HepG2 (cell line): ENCODE measurements around the gene PRKCE. TPM values are rescaled to one million over a fixed set of nuclear protein-coding genes. Genes with fewer than 3 reads are reported as not detected.

Experiments used
- ATAC-seq: fragments of 200-7000 bp; cut with Tn5 transposase; 3 replicates; pipeline ENCODE4 v1.9.1; 2020; ENCODE audit warnings: mild to moderate bottlenecking, moderate library complexity
- BruUV-seq: library from RNA; stranded (reverse); fragments of 400-500 nt; replicated peaks from 2 replicates; lab custom pipeline; 2021; lab: Mats Ljungman, UMichigan
- CTCF ChIA-PET: fragments of 300-600 bp; formaldehyde crosslinking; extraction: SDS; loops from one replicate; lab custom pipeline; 2021; ENCODE audit warnings: low total read pairs, inconsistent platforms, low intra/inter-chr PET ratio; lab: Yijun Ruan, JAX
- POLR2A ChIA-PET: fragments of 350-600 bp; sonication (Branson Sonifier 250); formaldehyde crosslinking; loops from one replicate; lab custom pipeline; 2020; ENCODE audit warnings: antibody characterized with exemption, inconsistent platforms; lab: Yijun Ruan, JAX
- DNase-seq: peaks from one replicate; pipeline ENCODE4 v3.0.0-alpha.2; 2015; ENCODE audit warnings: low spot score
- FAIRE-seq: peaks from 3 replicates; lab custom pipeline; 2011; peaks lifted over from hg19 to GRCh38; lab: Jason Lieb, UNC
- H2AFZ ChIP-seq: one replicate; pipeline ENCODE4 v1.6.1; 2011; ENCODE audit warnings: low read length, inconsistent platforms
- H3K27ac ChIP-seq: fragments of 300-600 bp; 3 replicates; pipeline ENCODE4 v1.8.0; 2011; ENCODE audit warnings: mixed run types, mild to moderate bottlenecking, mixed read lengths, low read length, inconsistent platforms; ENCODE audit not compliant: insufficient read depth; ENCODE audit errors: extremely low read length
- H3K27me3 ChIP-seq, 2 experiments: fragments of 200-600 bp in 1 of 2; 2 replicates in 1 of 2; 3 replicates in 1 of 2; pipeline versions ENCODE4 v1.6.0 to v1.8.0; 2011; ENCODE audit warnings: low read length in 2 of 2, mild to moderate bottlenecking in 2 of 2, moderate library complexity in 2 of 2, inconsistent platforms in 1 of 2; ENCODE audit not compliant: insufficient read depth in 2 of 2, control insufficient read depth in 1 of 2
- H3K36me3 ChIP-seq, 2 experiments: fragments of 200-600 bp in 1 of 2; replicated peaks in 1 of 2; 2 replicates in 1 of 2; 3 replicates in 1 of 2; pipeline versions ENCODE4 v1.5.1 to v1.8.0; 2011; ENCODE audit warnings: low read length in 2 of 2, inconsistent platforms in 1 of 2; ENCODE audit not compliant: insufficient read depth in 2 of 2, control insufficient read depth in 1 of 2
- H3K4me1 ChIP-seq: 2 replicates; pipeline ENCODE4 v1.5.1; 2012; ENCODE audit warnings: low read length, inconsistent platforms; ENCODE audit not compliant: insufficient read depth
- H3K4me2 ChIP-seq: 2 replicates; pipeline ENCODE4 v1.6.0; 2011; ENCODE audit warnings: low read depth, low read length, inconsistent platforms
- H3K4me3 ChIP-seq, 3 experiments: fragments of 200-600 bp in 1 of 3; sonication (generic), shearing (Covaris generic) in 1 of 3; replicated peaks in 1 of 3; 2 replicates each; pipeline ENCODE4 v1.5.1; 2011 to 2016; ENCODE audit warnings: low read length in 3 of 3, inconsistent platforms in 2 of 3, low read depth in 2 of 3, mild to moderate bottlenecking in 2 of 3, control low read depth in 1 of 3, mixed read lengths in 1 of 3; ENCODE audit not compliant: insufficient read depth in 1 of 3
- H3K79me2 ChIP-seq: one replicate; pipeline ENCODE4 v1.6.1; 2011; ENCODE audit warnings: low read length, inconsistent platforms; ENCODE audit not compliant: insufficient read depth
- H3K9ac ChIP-seq: 2 replicates; pipeline ENCODE4 v1.6.0; 2011; ENCODE audit warnings: mild to moderate bottlenecking, low read depth, low read length, inconsistent platforms; ENCODE audit not compliant: insufficient read depth
- H3K9me3 ChIP-seq: 2 replicates; pipeline ENCODE4 v1.5.1; 2012; ENCODE audit warnings: mild to moderate bottlenecking, low read length
- H4K20me1 ChIP-seq: 2 replicates; pipeline ENCODE4 v1.6.0; 2011; ENCODE audit warnings: inconsistent platforms, mild to moderate bottlenecking, low read length, moderate library complexity; ENCODE audit not compliant: insufficient read depth
- NCOA1 ChIP-seq: sonication (generic); formaldehyde crosslinking; IDR thresholded peaks from 2 replicates; pipeline ENCODE4 v1.9.0; 2021; ENCODE audit warnings: missing genetic modification reagents
- ZBTB7B ChIP-seq: sonication (generic); formaldehyde crosslinking; IDR thresholded peaks from 2 replicates; pipeline ENCODE4 v1.4.0; 2020; ENCODE audit warnings: missing genetic modification reagents
- ZNF17 ChIP-seq: sonication (generic); formaldehyde crosslinking; IDR thresholded peaks from 2 replicates; pipeline ENCODE4 v1.5.0; 2020; ENCODE audit warnings: mild to moderate bottlenecking, missing genetic modification reagents
- WGBS: methylation state at CpG from one replicate; pipeline ENCODE4 v1.1.6; 2017; ENCODE audit warnings: low lambda C conversion rate; 5-methylcytosine and 5-hydroxymethylcytosine counted together
- in situ Hi-C: cut with HindIII; loops from 2 replicates; pipeline ENCODE4 v1.10.0; 2017; ENCODE audit warnings: low pct_unique_long_range_greater_than_20kb; ENCODE audit not compliant: extremely low pct_ligation_motif_present
- intact Hi-C: fragments of 100-400 bp; cut with micrococcal nuclease; formaldehyde crosslinking; loops from one replicate; pipeline ENCODE4 v1.10.0; 2022; ENCODE audit not compliant: unreplicated experiment
- polyA plus RNA-seq, 8 experiments: library from polyadenylated mRNA; depleted of rRNA in 3 of 8; stranded (reverse) in 7 of 8; unstranded in 1 of 8; fragments of >200 nt; fragmentation: Illumina TruSeq in 4 of 8; extraction: Trizol in 4 of 8; gene quantifications; 2 replicates each; pipeline versions ENCODE4 v1.2.1 to v1.2.3, GENCODE V29; 2011 to 2016; ENCODE audit warnings: low read depth in 4 of 8, missing spikeins in 1 of 8, mixed read lengths in 1 of 8; ENCODE audit not compliant: insufficient read depth in 1 of 8
- total RNA-seq, 5 experiments: library from RNA; depleted of rRNA; stranded (reverse); fragments of >200 nt; fragmentation: Illumina TruSeq; extraction: Trizol; gene quantifications; 2 replicates each; pipeline ENCODE4 v1.2.3, GENCODE V29; 2016; ENCODE audit warnings: low read depth in 1 of 5

The PRKCE gene
- total and polyA plus RNA-seq, 2 of the 13 experiments (the other 11 are each of a cell fraction or from before 2014, with no cell fraction given) = 1.0 to 3.9 TPM

DNA sequence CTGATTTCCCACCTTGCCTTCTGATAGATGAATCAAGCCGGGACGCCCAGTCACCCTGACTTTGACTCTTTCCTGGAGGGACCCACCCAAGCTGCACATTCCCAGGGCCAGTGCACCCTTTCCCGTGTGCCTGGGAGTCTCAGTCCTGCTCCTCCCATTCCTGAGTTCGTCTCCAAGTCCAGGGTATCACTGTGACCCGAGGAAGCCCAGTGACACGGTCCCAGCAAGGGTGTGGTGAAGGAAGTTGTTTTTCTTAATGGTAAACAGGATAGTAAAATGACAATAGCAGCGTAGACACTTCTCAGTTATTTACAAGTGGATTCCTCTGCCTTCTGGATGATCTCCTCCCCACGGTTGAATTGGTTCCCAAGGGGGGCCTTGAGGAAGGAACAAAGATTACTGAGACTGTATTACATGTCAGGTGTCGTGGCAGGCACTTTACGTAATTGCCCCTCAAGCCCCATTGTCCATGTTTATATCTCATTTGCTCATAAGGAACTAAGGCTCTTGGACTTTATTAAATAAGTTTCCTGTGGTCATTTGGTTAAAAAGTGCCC, 123.3 kb downstream of the PRKCE start:
- DNase-seq = no peak
- Histone ChIP-seq H3K27ac (no peak overlapping the region), H3K79me2 (no peaks in the 10 kb centered on the region), H3K9ac (no peak overlapping the region), H3K9me3 (no peaks in the 10 kb centered on the region), H2AFZ (no peak overlapping the region), H3K27me3 (peaks cover 0 to 11% of the 10 kb centered on the region in 2 experiments; a peak in 1 of 5 replicates), H3K36me3 (no peaks in the 10 kb centered on the region), H4K20me1 (no peaks in the 10 kb centered on the region), H3K4me1 (peaks cover 11% of the 10 kb centered on the region), H3K4me2 (no peak overlapping the region), H3K4me3 (no peak overlapping the region)
- intact Hi-C loops (no loop called here), in situ Hi-C loops (loop anchor here (5.0 kb wide), 2 partner anchors 127 to 163 kb away; no protein-coding TSS in a partner anchor)
- POLR2A ChIA-PET = no interaction called here
- no peak for ATAC-seq
- TF ChIP-seq NCOA1 (CRISPR knock-in tag) = no peak
- WGBS = 28% methylated on average over 10 of the region's 10 CpGs
- no peak for FAIRE-seq
- CTCF ChIA-PET = no interaction called here
- no TSS peak for BruUV-seq

DNA sequence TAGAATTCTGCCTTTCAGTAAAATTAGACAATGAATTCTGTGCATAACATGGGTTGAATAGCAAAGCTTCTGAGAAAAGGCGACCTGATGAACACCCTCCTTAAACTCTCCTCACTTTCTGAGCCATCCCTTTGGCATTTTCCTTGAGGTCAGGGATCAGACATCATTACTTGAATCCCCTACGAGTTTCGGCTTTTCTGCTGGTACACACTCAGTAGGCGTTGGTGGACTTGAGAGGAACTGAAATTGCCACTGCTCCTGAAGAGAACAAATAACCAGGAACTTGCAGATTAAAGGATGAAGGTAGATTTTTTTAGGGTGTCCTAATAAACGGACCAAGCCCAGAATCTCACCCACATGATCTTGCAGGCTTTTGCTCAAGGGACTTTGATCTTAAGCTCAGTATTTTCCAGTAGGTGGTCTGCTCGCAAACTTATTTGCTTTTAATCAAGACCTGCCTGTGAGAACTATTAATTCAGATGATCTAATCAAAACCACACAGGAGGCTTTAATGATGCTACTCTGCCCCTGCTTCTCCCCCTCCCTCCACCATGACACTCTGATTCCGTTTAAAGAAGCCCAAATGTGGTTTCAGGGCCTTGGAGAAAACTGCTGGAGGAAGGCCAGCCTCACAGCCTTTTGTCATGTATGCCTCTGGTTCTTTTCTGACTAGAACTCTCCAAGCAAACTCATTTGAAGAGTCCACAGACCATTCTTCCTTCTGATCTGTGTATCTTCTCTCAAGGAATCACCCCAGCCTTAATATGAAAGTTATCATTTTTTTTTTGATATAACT, 124.9 kb downstream of the PRKCE start:
- ChIA-PET POLR2A (no interaction called here), CTCF (interaction anchor here (1.0 kb wide), 1 partner anchor 133 kb away, joined by 4 read pairs; no protein-coding TSS in a partner anchor)
- H3K27me3 ChIP-seq = peaks cover 0 to 11% of the 10 kb centered on the region in 2 experiments; a peak in 1 of 5 replicates
- H2AFZ ChIP-seq = no peak overlapping the region
- FAIRE-seq (no peak), ATAC-seq (no peak), DNase-seq (no peak)
- WGBS = 14% methylated on average over 7 of the region's 7 CpGs
- H3K4me2 ChIP-seq = no peak overlapping the region
- no peaks in the 10 kb centered on the region for H3K36me3 ChIP-seq
- H3K4me1 ChIP-seq = peaks cover 11% of the 10 kb centered on the region
- BruUV-seq = no TSS peak
- in situ Hi-C loops = loop anchor here (5.0 kb wide), 2 partner anchors 129 to 161 kb away; no protein-coding TSS in a partner anchor
- TF ChIP-seq ZNF17 = no peak
- no peak for TF ChIP-seq ZBTB7B (CRISPR knock-in tag)
- H3K9ac ChIP-seq = no peak overlapping the region
- no peaks in the 10 kb centered on the region for H3K9me3 ChIP-seq
- no peak overlapping the region for H3K27ac ChIP-seq
- H3K4me3 ChIP-seq = no peak overlapping the region
- H3K79me2 ChIP-seq = no peaks in the 10 kb centered on the region
- intact Hi-C loops = no loop called here
- H4K20me1 ChIP-seq = no peaks in the 10 kb centered on the region
